GM21619 (cell line): ENCODE data around the gene GNB5.
"Not testable (repeated sequence)": the region's sequence is repeated elsewhere in the genome, so short reads cannot be mapped to it uniquely, and the experiment has no call there.

Experiments used
- ATAC-seq: cut with Tn5 transposase; IDR thresholded peaks from one replicate; pipeline ENCODE4 v1.9.1; 2021; ENCODE audit not compliant: unreplicated experiment

GNB5 gene

DNA sequence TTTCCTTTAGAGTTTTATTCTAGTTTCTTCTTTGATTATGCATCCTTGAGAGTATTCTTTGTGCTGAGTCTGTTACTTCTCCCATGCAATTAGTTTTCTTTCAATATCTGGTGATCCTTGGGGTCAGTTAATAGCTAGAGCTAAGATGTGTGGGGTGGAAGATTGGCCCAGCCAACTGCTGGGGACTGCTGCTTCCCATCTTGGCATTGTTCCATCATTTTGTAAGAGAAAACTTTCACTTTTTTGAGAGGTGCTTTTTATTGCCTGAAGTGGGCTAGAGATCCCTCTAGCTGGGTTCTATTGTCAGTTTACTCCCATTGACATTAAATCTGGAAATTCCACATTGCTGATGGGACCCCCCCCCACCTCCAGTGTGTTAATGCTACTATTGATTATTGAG, 94.0 kb downstream of the GNB5 start:
- ATAC-seq: no peak

- ATAC-seq: not testable (repeated sequence)
These were observed 94.7 kb downstream of the GNB5 start for GRCh38 chr15:52096536-52096935.

DNA sequence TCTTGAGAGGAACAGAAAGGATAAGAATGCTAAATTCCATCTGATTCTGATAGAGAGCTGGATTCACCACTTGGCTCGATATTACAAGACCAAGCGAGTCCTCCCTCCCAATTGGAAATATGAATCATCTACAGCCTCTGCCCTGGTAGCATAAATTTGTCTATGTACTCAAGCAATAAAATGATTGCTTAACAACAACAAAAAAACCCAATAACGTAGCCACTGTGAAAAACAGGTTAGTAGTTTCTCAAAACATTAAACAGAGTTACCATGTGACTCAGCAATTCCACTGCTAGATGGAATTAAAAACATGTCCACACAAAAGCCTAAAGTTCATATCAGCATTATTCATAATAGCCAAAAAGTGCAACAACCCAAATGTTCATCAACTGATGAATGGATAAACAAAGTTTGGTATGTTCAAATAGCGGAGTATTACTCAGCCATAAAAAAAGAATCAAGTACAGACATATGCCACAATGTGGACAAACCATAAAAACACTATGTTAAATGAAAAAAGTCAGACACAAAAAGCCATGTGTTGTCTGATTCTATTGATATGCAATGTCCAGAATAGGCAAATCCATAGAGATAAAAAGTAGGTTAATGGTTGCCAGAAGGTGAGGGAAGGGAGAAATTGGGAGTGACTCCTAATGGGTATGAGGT, 95.5 kb downstream of the GNB5 start:
- no peak for ATAC-seq

DNA sequence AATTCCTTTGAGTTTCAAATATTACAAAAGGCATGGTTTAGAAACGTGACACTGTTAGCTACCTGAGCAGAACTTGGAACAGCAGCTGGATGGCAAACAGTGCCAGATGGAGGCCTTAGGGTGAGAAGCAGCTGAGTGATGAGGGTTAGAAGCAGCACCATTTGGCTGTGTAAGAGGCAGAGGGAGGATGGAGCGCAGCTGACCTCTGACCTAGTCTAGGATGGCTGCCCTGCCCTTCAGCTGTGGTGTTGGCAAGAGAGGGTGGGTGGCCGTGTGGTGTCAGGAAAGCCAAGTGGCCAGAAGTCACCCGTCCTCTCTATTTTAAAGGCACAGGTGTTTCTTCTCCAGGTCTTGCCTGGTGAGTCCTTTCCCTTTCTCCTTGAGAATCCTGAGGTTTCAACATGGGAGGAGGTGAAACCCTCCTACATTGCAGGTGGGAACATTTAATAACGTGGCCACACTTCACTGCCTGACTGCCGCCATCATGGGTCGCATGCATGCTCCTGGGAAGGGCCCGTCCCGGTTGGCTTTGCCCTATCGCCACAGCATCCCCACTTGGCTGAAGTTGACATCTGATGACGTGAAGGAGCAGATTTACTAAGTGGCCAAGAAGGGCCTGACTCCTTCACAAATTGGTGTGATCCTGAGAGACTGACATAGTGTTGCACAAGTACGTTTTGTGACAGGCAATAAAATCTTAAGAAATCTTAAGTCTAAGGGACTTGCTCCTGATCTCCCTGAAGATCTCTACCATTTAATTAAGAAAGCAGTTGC, 96.2 kb downstream of the GNB5 start:
- no peak for ATAC-seq

- no peak for ATAC-seq
These were observed 97.4 kb downstream of the GNB5 start for GRCh38 chr15:52093539-52094510.

DNA sequence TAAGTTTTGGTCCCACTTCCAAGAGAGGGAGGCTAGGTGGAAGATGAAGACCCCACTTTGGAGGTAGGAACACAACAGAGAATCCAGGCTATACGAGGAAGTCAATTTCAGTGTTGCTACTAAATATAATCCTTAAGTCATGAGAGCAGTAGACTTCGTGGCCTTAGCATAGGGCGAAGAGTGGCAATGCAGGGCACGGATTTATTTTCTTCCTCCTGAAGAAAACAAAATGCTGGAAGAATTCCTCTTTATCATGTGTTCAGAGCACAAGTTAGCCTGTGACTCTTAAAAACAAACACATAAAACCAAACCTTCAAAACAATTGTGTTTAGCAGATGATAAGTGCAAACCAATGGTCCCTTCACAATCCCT, 98.0 kb downstream of the GNB5 start:
- no peak for ATAC-seq

DNA sequence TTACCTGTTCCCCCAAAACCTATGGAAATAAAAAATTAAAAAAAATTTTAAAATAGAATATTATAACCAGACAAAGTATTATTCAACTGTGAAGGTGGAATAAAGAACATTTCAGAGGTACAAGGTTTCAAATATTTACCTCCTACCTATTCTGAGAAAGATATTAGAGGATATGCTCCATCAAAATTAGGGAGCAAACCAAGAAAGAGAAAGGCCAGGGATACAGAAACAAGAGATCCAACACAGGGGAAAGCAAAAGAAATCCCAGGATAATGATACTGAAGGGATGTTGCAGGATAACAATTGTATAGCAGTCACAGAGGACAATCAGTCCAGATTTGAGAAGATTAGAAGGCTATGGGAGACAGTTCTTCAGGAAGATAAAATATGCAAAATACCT, 101.0 kb downstream of the GNB5 start:
- ATAC-seq: no peak

- ATAC-seq: no peak
These were observed 105.0 kb downstream of the GNB5 start for GRCh38 chr15:52086011-52086786.

DNA sequence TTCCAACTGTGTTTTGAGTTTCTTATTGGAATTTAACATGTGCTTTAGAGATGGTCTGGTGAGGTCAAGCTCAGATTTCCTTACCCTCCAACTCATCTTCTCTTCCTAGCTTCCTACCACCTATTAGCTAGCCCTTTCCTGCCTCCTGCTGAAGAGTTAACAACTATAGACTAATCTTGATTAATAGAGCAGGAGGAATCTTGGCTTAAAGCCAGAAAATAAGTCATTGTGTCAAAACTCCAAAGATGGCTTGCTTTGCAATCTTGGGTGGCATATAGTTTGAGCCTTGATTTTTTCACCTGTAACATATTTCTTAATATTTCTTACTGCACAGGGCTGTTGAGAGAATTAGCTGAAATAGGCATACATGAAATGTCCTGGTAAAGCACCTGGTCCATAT, 105.9 kb downstream of the GNB5 start:
- no peak for ATAC-seq

- no peak for ATAC-seq
These were observed 107.6 kb downstream of the GNB5 start for GRCh38 chr15:52083603-52084002.

GRCh38 chr15:52083037-52083359, 108.2 kb downstream of the GNB5 start:
- peak; percentile 6 for ATAC-seq

DNA sequence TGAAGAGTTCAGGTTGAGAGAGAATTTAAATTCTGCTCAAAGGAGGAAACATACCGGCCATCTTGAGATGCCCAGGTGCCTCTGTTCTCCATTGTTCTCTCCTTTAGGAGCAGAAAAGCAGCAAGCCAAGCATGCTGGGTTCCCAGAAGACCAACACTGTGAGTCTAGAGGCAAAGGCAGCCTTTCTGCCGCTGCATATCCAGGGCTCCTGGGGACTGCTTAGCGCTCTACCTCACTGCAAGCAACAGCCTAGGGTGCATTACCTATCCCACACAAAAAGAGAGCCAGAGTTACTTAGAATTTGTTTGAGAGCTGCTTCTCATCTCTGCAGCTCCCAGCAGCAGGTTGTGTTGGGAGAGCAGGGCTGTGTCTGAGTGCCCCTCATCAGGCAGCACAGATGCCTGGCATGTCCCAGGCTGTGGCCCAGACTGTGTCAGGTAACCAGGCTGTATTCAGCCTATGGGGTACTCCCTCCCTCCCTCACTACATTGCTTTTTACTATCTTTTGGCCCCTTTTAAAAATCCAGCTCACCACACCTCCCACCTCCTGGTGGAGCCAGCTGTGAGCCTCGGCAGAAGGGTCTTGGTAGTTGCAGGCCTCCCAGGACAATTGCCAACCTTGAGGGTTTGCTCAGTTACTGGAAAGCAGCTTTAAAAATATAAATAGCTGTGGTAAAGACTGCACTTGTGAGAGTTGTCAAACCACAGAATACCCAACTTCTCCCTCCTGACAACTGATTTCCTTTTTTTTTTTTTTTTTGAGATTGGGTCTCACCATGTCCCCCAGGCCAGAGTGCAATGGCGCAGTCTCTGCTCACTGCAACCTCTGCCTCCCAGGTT, 108.8 kb downstream of the GNB5 start:
- peak; percentile 79 for ATAC-seq

GRCh38 chr15:52080706-52081392, 110.3 kb downstream of the GNB5 start:
- no peak for ATAC-seq

GRCh38 chr15:52080031-52080430, 111.2 kb downstream of the GNB5 start:
- no peak for ATAC-seq

GRCh38 chr15:52078876-52079700, 112.1 kb downstream of the GNB5 start:
- ATAC-seq: no peak

DNA sequence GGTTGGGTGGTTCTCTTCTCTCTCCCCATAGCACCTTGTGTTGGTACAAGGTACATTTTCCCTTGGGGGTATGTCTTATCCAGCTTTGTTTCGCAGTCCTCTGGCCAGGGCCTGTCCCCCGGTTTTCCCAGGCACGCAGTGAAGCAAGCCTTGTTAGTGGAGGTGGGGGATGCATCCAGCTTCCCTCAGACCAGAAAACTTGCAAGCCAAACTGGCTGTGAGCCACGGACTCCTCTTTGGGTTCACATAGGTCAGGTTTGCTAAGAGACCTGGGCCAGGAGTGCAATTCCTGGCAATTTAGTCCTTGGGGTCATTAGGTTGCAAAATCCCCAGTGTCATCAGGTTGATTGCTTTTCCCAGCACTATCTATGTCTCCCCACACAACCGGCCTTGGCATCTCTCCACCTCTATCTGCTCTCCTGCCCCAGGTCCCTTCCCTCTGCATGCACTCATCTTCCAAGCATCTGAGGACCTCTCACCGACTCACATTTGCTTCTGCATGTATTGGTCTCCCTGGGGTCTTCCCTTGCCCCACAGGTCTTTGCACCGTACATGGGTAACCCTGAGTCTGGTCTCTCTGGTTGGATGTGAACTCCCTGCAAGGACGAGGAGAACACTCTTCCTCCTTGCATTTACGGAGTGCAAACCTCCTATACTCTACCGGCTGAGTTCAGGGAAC, 112.9 kb downstream of the GNB5 start:
- no peak for ATAC-seq

DNA sequence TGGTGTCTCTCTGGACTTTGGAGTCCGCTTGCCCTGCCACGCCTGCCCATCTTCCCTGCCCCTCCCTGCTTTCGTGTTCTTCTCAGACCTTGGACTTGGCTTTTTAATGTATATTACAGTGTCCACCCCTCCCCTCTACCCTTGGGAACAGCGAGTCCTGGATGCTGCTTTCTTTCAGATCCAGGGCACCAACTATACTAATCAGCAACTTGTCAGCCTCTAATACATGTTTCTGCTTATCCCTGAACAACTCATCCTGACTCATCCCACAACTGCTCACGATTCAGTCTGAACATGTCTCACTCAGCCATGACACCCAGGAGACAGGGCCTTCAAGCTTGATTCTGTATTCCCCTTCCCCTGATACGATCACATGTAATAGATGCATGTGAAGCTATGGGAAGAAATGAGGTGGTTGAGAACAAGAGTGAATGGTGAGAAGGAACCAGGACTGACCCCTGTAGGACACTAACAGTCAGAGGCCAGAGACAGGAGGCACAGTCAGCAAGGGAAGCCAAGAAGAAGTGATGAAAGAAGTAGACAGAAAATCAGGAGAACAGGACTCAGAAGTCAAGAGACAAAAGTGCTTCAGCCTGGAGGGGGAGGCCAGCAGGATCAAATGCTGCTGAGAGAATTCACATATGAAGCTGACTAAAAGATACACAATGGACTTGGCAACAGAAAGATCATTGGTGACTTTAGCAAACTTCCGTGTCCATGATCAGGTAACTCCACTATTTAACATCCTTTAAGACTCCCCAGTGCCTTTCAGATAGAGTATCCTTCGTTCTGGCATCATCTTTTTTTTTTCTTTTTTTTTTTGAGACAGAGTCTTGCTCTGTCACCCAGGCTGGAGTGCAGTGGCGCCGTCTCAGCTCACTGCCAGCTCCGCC, 114.1 kb downstream of the GNB5 start:
- ATAC-seq: peak; percentile 46
